NCI-H524 treated with DMSO at 0.1 percent for 48 hours (cell line): ENCODE data around the gene COPZ2.
"Not testable (repeated sequence)": the region's sequence is repeated elsewhere in the genome, so short reads cannot be mapped to it uniquely, and the experiment has no call there.

Experiments
- DNase-seq: peaks from one replicate; lab custom pipeline; 2025; lab: John Stamatoyannopoulos, UW

The COPZ2 gene

GRCh38 chr17:48037036-48037837 is at the start of gene COPZ2:
Gene COPZ2, minus strand, starts transcription at chr17:48037797. Its CDS starts 20 bp downstream, at chr17:48037777.
- DNase-seq, result no peak

DNA sequence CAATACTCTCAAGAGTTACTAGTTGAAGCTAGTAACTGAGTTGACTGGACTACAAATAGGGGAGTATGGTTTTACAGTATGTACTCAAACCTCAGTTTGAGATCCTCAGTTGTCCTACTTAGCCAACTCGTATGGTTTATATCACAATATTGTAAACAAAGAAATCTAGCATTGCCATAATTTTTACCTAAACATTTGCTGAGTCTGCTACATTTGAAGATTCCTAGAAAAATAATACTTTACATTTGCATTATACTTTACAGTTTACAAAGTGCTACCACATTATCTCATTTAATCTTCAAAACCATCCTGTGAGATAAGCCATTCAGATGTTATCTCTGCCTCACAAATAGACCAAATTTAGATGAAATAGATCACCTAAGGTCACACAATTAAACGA is 47.3 kb upstream of the COPZ2 start:
- DNase-seq, result no peak

GRCh38 chr17:48081858-48082257 is 44.3 kb upstream of the COPZ2 start:
- DNase-seq, result no peak

GRCh38 chr17:48077152-48077551 is 39.6 kb upstream of the COPZ2 start:
- DNase-seq, result not testable (repeated sequence)

- no peak for DNase-seq
Measured at GRCh38 chr17:48074322-48075081, 36.9 kb upstream of the COPZ2 start.

DNA sequence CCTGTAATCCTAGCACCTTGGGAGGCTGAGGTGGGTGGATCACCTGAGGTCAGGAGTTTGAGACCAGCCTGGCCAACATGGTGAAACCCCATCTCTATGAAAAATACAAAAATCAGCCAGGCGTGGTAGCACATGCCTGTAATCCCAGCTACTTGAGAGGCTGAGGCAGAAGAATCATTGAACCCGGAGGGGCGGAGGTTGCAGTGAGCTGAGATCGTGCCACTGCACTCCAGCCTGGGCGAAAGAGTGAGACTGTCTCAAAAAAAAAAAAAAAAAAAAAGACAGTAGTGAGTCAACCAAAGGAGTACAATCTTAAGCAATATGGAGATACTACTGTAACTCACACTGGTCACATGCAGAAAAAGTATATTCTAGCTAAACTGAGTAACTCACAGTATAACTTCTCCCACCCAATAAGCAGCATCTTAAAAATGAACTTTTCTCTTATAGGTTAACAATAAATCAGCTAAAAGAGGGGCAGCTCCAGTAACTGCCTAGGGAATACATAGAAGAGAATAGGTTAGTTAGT is 36.0 kb upstream of the COPZ2 start:
- not testable (repeated sequence) for DNase-seq

DNA sequence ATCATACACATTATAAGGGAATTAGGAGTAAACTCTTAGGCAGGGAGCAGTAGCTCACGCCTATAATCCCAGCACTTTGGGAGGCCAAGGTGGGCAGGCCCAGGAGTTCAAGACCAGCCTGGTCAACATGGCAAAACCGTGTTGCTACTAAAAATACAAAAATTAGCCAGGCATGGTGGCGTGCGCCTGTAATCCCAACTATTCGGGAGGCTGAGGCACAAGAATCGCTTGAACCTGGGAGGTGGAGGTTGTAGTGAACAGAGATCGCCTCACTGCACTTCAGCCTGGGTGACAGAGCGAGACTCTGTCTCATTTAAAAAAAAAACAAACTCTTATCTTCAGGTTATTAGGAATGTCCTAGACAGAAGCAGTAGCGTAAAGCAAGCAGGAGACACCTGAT is 35.2 kb upstream of the COPZ2 start:
- DNase-seq, result not testable (repeated sequence)

DNA sequence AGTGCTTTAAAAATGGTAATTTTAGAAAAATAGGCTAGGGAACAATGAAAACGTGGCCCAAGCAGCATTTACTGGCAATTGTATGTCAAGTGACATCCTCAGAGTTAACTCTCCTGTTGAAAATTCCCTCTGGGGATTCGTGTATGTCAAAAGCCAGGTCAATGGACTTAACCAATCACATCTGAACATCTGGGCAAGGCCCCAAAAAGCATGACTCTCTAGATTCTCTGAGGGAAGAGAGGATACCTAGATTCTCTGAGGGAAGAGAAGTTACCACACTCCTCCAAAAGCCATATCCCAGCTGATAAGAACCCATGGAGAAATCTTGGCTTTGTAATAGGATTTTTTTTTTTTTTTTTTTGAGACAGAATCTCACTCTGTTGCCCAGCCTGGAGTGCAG is 34.1 kb upstream of the COPZ2 start:
- DNase-seq, result no peak

- DNase-seq, result no peak
Measured at GRCh38 chr17:48070195-48070594, 32.6 kb upstream of the COPZ2 start.

DNA sequence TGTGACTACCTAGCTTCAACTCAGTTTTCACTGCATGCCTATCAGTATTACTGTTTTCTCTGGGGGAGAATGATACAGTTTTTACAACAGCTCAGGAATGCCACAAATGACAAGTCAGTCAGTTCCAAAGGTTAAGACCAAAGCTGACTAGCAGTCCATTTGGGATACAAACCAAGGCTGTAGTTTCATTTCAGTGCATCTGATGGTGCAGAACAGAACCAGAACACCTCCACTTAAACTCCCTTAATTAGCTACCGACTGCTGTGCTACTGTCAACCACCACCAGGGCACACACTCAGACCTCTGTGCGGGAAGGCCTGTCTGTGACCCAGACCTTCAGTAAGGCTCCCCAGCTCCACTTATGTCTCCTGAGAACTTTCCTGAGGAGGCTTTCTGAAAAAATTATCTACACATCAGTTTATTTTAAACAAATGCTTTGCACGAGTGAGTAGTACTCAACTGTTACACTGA is 30.9 kb upstream of the COPZ2 start:
- no peak for DNase-seq

GRCh38 chr17:48067808-48068207 is 30.2 kb upstream of the COPZ2 start:
- not testable (repeated sequence) for DNase-seq

DNA sequence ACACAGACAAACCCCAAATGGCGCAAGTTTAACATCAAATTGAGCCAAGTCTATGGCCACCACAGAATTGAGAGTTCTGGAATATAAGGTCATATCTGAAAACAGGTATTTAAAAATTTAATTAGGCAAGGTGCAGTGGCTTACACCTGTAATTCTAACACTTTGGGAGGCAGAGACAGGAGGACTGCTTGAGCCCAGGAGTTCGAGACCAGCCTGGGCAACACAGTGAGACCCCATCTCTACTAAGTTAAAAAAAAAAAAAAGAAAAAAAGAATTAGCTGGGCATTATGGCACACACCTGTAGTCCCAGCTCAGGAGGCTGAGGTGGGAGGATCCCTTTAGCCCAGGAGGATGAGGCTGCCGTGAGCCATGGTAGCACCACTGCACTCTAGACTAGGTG is 29.6 kb upstream of the COPZ2 start:
- DNase-seq, result no peak

DNA sequence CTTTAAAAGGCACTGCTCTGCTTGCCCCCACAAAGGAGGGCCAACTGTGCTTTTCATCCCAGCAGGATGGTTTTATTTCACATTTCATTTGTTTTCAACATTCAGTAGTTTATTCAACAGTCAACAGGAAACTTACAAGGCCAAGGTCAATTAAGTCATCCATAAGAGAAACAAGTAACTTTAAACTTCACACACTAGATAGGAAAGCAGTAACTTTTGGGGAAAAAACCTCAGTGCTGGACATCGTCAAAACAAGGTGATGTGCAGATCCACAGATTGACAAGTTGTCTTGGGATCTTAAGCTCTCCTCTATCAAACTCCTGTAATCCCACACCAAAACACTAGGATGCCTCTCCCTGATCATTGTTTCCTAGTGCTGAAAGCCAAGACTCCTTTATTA is 29.1 kb upstream of the COPZ2 start:
- no peak for DNase-seq

DNA sequence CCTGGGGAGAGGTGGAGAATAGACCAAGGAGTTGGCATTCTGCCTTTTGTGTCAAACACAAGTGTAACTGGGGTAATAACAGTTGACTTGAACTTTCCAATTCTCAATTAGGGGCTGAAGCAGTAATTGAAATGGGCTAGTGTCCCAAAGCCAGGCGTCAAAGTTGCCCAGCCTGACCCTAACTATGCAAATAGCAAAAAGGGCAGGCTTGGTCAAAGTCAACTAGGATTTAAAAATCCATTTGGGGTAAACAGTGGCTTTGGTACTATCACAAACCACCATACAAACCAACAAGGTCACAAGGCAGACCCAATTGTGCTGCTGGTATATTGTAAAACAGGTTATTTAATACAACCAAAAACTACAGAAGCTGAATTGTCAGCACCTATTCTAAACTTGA is 28.6 kb upstream of the COPZ2 start:
- DNase-seq, result no peak

GRCh38 chr17:48064638-48065037 is 27.0 kb upstream of the COPZ2 start:
- DNase-seq, result no peak

GRCh38 chr17:48062273-48062672 is 24.7 kb upstream of the COPZ2 start:
- no peak for DNase-seq

DNA sequence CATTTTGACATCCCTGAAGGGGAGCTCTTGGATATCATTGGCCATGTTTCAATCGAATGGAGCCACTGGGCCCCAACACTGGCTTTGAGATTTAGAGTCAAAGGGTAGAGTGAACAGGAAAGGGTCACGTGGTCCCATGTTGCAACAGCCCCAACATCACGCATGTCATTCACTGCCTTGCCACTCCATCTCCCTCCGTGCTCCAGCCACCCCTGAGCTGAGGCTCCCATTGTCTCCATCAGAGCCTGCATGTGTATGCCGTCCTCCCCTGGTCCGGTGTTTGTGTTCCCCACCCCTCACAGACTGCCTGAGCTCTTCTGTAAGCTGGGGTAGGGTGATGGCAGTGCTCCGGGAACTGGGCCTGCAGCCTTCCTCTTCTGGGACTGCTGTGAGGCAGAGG is 22.7 kb upstream of the COPZ2 start:
- no peak for DNase-seq

- no peak for DNase-seq
Measured at GRCh38 chr17:48059125-48059668, 21.6 kb upstream of the COPZ2 start.

DNA sequence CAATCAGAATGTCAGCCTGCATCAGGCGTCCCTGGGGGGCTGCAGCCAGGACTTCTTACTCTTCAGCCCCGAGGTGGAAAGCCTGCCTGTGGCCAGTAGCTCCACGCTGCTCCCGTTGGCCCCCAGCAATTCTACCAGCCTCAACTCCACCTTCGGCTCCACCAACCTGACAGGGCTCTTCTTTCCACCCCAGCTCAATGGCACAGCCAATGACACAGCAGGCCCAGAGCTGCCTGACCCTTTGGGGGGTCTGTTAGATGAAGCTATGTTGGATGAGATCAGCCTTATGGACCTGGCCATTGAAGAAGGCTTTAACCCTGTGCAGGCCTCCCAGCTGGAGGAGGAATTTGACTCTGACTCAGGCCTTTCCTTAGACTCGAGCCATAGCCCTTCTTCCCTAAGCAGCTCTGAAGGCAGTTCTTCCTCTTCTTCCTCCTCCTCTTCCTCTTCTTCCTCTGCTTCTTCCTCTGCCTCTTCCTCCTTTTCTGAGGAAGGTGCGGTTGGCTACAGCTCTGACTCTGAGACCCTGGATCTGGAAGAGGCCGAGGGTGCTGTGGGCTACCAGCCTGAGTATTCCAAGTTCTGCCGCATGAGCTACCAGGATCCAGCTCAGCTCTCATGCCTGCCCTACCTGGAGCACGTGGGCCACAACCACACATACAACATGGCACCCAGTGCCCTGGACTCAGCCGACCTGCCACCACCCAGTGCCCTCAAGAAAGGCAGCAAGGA is 21.0 kb upstream of the COPZ2 start:
- DNase-seq, result no peak

DNA sequence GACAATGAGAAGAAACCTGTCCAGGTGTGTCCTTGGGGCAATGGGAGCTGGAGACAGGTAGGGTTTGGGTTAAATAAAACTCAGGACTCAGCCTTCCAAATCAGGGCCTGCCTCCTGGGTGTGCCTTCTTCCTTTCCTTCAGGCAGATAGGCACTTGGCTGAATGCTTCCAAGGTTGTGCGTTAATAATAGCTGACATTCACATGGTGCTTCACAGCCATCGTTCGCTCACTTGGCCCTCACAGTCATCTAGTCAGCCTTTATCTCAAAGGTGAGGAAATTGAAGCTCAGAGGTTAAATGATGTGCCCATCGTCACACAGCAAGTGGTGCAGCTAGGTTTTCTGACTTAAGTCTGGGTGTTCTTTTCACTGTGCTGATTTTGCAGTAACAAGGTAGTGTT is 20.0 kb upstream of the COPZ2 start:
- no peak for DNase-seq

DNA sequence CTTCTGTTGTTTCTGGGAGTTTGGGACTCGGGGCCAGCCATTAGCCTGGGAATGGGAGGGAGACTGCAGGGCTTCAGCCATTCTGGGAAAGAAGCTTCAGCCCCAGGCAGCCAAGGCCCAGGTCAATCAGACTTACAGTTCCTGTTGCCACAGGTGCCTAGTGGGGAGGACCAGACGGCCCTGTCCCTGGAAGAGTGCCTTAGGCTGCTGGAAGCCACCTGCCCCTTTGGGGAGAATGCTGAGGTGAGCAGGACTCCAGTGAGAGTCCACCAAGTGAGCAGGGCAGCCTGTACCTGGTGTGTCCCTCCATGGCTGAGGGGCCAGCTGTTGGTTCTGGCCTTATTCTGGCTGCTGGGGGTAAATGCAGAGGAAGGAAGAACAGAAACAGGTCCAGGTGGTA is 19.3 kb upstream of the COPZ2 start:
- DNase-seq, result no peak

- DNase-seq, result no peak
Measured at GRCh38 chr17:48056246-48056745, 18.7 kb upstream of the COPZ2 start.
